GM23338 (cell line): ENCODE results near the gene RAP2A. TPM values are rescaled to one million over a fixed set of nuclear protein-coding genes. Genes with fewer than 3 reads are reported as not detected.

Experiments used
- ATAC-seq: fragments of 200-7000 bp; cut with Tn5 transposase; 3 replicates; pipeline ENCODE4 v1.9.1; 2020
- DNase-seq: peaks from one replicate; pipeline ENCODE4 v3.0.0-alpha.2; 2015; ENCODE audit warnings: low spot score
- H2AFZ ChIP-seq: fragments of 200-600 bp; sonication (generic); 2 replicates; pipeline ENCODE4 v1.8.0; 2016; ENCODE audit warnings: antibody characterized with exemption, mild to moderate bottlenecking, moderate library complexity
- H3F3A ChIP-seq: fragments of 200-600 bp; sonication (generic); replicated peaks from 2 replicates; pipeline ENCODE4 v1.8.0; 2017; ENCODE audit warnings: antibody characterized with exemption, mixed run types, low read depth
- H3K27ac ChIP-seq: fragments of 200-600 bp; sonication (generic); 2 replicates; pipeline ENCODE4 v1.6.1; 2016; ENCODE audit warnings: low read depth
- H3K27me3 ChIP-seq: fragments of 200-600 bp; sonication (generic); 2 replicates; pipeline ENCODE4 v1.8.0; 2016; ENCODE audit warnings: mild to moderate bottlenecking, mixed run types, moderate library complexity; ENCODE audit not compliant: insufficient read depth
- H3K36me3 ChIP-seq: fragments of 200-600 bp; sonication (generic); 2 replicates; pipeline ENCODE4 v1.8.0; 2016; ENCODE audit warnings: mild to moderate bottlenecking; ENCODE audit not compliant: insufficient read depth
- H3K4me1 ChIP-seq: fragments of 200-600 bp; sonication (generic); 2 replicates; pipeline ENCODE4 v1.8.0; 2016; ENCODE audit warnings: mild to moderate bottlenecking, moderate library complexity; ENCODE audit not compliant: insufficient read depth
- H3K4me2 ChIP-seq: fragments of 200-600 bp; sonication (generic); 2 replicates; pipeline ENCODE4 v1.7.1; 2017; ENCODE audit warnings: mixed run types
- H3K4me3 ChIP-seq: fragments of 200-600 bp; sonication (generic); 2 replicates; pipeline ENCODE4 v1.6.1; 2016; ENCODE audit warnings: mixed run types
- H3K79me2 ChIP-seq: fragments of 200-600 bp; sonication (generic); replicated peaks from 2 replicates; pipeline ENCODE4 v1.8.0; 2017; ENCODE audit warnings: mild to moderate bottlenecking; ENCODE audit not compliant: insufficient read depth
- H3K9me2 ChIP-seq: fragments of 200-600 bp; sonication (generic); 2 replicates; pipeline ENCODE4 v1.8.0; 2017; ENCODE audit not compliant: insufficient read depth
- H4K20me1 ChIP-seq: fragments of 200-600 bp; sonication (generic); replicated peaks from 2 replicates; pipeline ENCODE4 v1.8.0; 2017; ENCODE audit warnings: mild to moderate bottlenecking; ENCODE audit not compliant: insufficient read depth
- H3K27ac Mint-ChIP-seq: 2 replicates; pipeline ENCODE4 v1.8.0; 2020; ENCODE audit warnings: inconsistent platforms, mild to moderate bottlenecking, moderate library complexity, mixed read lengths
- H3K27me3 Mint-ChIP-seq: 3 replicates; pipeline ENCODE4 v1.8.0; 2022; ENCODE audit warnings: low read depth, mild to moderate bottlenecking, moderate library complexity, mixed read lengths, inconsistent platforms; ENCODE audit not compliant: insufficient read depth, poor library complexity
- H3K36me3 Mint-ChIP-seq: 3 replicates; pipeline ENCODE4 v1.8.0; 2021; ENCODE audit warnings: low read depth, mild to moderate bottlenecking, inconsistent platforms, moderate library complexity, mixed read lengths
- H3K4me1 Mint-ChIP-seq: 3 replicates; pipeline ENCODE4 v1.8.0; 2020; ENCODE audit warnings: mild to moderate bottlenecking, inconsistent platforms, mixed read lengths
- H3K4me3 Mint-ChIP-seq: 3 replicates; pipeline ENCODE4 v1.8.0; 2021; ENCODE audit warnings: moderate library complexity, mild to moderate bottlenecking, inconsistent platforms, mixed read lengths
- H3K9me3 Mint-ChIP-seq: 3 replicates; pipeline ENCODE4 v1.8.0; 2020; ENCODE audit warnings: moderate library complexity, mild to moderate bottlenecking, inconsistent platforms, mixed read lengths
- CREB1 ChIP-seq: fragments of 250-450 bp; sonication (Bioruptor Pico); IDR thresholded peaks from 2 replicates; pipeline ENCODE4 v1.5.0; 2020; ENCODE audit warnings: low read depth, mild to moderate bottlenecking, moderate library complexity
- EZH2 ChIP-seq: fragments of 200-600 bp; sonication (generic); IDR thresholded peaks from one replicate; pipeline ENCODE4 v1.8.0; 2017; ENCODE audit warnings: antibody characterized with exemption, mild to moderate bottlenecking, low read depth; ENCODE audit not compliant: unreplicated experiment
- EZH2phosphoT487 ChIP-seq: fragments of 200-600 bp; sonication (generic); IDR thresholded peaks from one replicate; pipeline ENCODE4 v1.8.1; 2018; ENCODE audit warnings: antibody characterized with exemption; ENCODE audit not compliant: unreplicated experiment
- JUNB ChIP-seq: IDR thresholded peaks from one replicate; pipeline ENCODE4 v1.6.1; 2016; ENCODE audit warnings: antibody characterized with exemption; ENCODE audit not compliant: unreplicated experiment
- NANOG ChIP-seq: IDR thresholded peaks from 2 replicates; pipeline ENCODE4 v1.6.1; 2016; ENCODE audit warnings: antibody characterized with exemption, borderline replicate concordance
- REST ChIP-seq: IDR thresholded peaks from one replicate; pipeline ENCODE4 v1.6.1; 2018; ENCODE audit warnings: antibody characterized with exemption; ENCODE audit not compliant: unreplicated experiment
- STAT1 ChIP-seq: IDR thresholded peaks from one replicate; pipeline ENCODE4 v1.6.1; 2016; ENCODE audit warnings: antibody characterized with exemption; ENCODE audit not compliant: unreplicated experiment
- ZNF331 ChIP-seq: fragments of 250-450 bp; sonication (Bioruptor Pico); IDR thresholded peaks from 2 replicates; pipeline ENCODE4 v1.5.0; 2020; ENCODE audit warnings: low read depth, mild to moderate bottlenecking, moderate library complexity
- polyA plus RNA-seq: library from polyadenylated mRNA; unstranded; fragments of >200 nt; fragmentation: Nextera tagmentation; extraction: Ambion mirVana; gene quantifications from 2 replicates; pipeline ENCODE4 v1.2.1, GENCODE V29; 2016
- total RNA-seq: library from RNA; depleted of rRNA; stranded (reverse); fragments of >200 nt; shearing (Covaris generic); gene quantifications from 2 replicates; pipeline ENCODE4 v1.2.3, GENCODE V29; 2014
- TF ChIP-seq, protein P1 (sequence below), 2 experiments: fragments of 200-600 bp in 1 of 2; sonication (generic) in 1 of 2; conservative IDR thresholded peaks; 2 replicates each; pipeline versions ENCODE4 v1.5.1 to v1.6.1; 2016 to 2017; ENCODE audit warnings: antibody characterized with exemption in 2 of 2, low read depth in 2 of 2, mild to moderate bottlenecking in 2 of 2, moderate library complexity in 1 of 2

RAP2A gene
- total and polyA plus RNA-seq, 2 experiments from 2014 or later: 10.4 to 35.3 TPM

DNA sequence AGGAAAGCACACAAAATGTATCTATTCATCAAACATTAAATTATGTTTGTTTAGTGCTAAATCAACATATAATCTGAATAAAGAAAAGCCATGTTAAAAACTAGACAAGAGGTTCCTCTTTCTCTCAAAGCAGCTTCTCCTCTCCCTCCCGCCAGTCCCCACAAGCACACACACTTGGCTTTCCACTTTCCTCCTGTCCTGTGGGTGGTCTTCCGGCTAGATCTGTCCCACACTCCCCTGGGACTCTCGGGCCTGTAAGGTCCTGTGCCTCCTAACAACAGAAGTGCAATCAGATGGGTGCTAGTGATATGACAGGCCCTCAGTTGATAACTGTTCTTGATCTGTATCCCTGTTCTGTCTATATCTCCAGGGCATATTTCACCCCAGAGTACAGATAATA lies 45.6 kb upstream of the RAP2A start:
- peaks cover 7% of the 10 kb centered on the region for H3K9me2 ChIP-seq
- H3K4me1 ChIP-seq: peaks cover 4% of the 10 kb centered on the region; the same call in 1 of the 2 replicates
- no peak for TF ChIP-seq JUNB
- TF ChIP-seq REST: no peak
- TF ChIP-seq STAT1: no peak
- H3F3A ChIP-seq: no peaks in the 10 kb centered on the region
- Mint-ChIP-seq H3K9me3 (no peaks in the 10 kb centered on the region; the same call in 2 of the 3 replicates), H3K27ac (no peak overlapping the region), H3K36me3 (no peaks in the 10 kb centered on the region), H3K27me3 (no peaks in the 10 kb centered on the region), H3K4me3 (no peak overlapping the region), H3K4me1 (no peaks in the 10 kb centered on the region)
- ATAC-seq (no peak), DNase-seq (no peak)
- no peak overlapping the region for H3K4me3 ChIP-seq
- H2AFZ ChIP-seq: no peak overlapping the region
- H3K4me2 ChIP-seq: no peak overlapping the region
- no peak overlapping the region for H3K27ac ChIP-seq
- H4K20me1 ChIP-seq: no peaks in the 10 kb centered on the region
- no peaks in the 10 kb centered on the region for H3K36me3 ChIP-seq
- no peaks in the 10 kb centered on the region for H3K27me3 ChIP-seq
- no peaks in the 10 kb centered on the region for H3K79me2 ChIP-seq

DNA sequence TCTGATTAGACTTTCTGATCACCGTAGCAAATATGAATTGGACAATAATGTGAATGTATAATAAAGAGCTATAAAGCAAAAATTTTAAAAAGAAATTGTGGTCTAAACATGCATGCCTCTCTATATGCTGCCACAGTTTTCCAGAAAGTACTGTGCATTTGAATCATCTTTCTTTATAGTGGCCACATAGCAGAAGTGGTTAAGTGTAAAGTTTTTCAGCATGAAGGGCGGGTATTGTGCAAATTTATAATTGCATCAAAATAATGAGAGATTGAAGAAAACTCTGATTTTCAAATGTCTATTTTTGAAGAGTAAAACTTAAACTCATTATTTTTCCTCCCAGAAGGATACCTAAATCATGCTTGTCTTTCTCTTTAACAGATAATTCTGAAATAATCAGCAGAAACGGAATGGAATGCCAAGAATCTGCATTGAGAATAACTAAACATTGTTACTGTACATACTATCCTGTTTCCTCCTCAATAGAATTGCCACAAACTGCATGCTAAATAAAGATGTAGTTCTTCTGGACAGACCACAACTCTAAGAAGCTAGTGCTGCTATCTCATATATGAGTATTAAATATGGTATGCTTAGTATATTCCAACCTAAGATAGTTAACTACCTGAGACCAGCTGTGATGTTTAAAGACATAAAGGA lies 42.9 kb upstream of the RAP2A start:
- no peaks in the 10 kb centered on the region for H3K27me3 Mint-ChIP-seq
- H3K27ac Mint-ChIP-seq: 0 out of 2 replicates have a peak overlapping the region, but pooled peaks have one; percentile 59
- no peaks in the 10 kb centered on the region for H3K79me2 ChIP-seq
- H3K4me3 ChIP-seq: no peak overlapping the region
- no peaks in the 10 kb centered on the region for H4K20me1 ChIP-seq
- H3K4me1 ChIP-seq: peaks cover 4% of the 10 kb centered on the region; the same call in 1 of the 2 replicates
- H3K4me3 Mint-ChIP-seq: no peak overlapping the region
- no peaks in the 10 kb centered on the region for H3K27me3 ChIP-seq
- H3K9me3 Mint-ChIP-seq: no peaks in the 10 kb centered on the region; the same call in 2 of the 3 replicates
- H3F3A ChIP-seq: no peaks in the 10 kb centered on the region
- no peaks in the 10 kb centered on the region for H3K4me1 Mint-ChIP-seq
- H3K36me3 ChIP-seq: no peaks in the 10 kb centered on the region
- no peak overlapping the region for H3K4me2 ChIP-seq
- no peak overlapping the region for H2AFZ ChIP-seq
- ATAC-seq: no peak
- no peaks in the 10 kb centered on the region for H3K36me3 Mint-ChIP-seq
- H3K9me2 ChIP-seq: peaks cover 4% of the 10 kb centered on the region
- no peak overlapping the region for H3K27ac ChIP-seq
- DNase-seq: no peak
- no peak for TF ChIP-seq NANOG
- TF ChIP-seq CREB1 (CRISPR knock-in tag): no peak
- TF ChIP-seq ZNF331 (CRISPR knock-in tag): no peak
- no peak for TF ChIP-seq STAT1
- no peak for TF ChIP-seq REST
- TF ChIP-seq, protein P1, sequence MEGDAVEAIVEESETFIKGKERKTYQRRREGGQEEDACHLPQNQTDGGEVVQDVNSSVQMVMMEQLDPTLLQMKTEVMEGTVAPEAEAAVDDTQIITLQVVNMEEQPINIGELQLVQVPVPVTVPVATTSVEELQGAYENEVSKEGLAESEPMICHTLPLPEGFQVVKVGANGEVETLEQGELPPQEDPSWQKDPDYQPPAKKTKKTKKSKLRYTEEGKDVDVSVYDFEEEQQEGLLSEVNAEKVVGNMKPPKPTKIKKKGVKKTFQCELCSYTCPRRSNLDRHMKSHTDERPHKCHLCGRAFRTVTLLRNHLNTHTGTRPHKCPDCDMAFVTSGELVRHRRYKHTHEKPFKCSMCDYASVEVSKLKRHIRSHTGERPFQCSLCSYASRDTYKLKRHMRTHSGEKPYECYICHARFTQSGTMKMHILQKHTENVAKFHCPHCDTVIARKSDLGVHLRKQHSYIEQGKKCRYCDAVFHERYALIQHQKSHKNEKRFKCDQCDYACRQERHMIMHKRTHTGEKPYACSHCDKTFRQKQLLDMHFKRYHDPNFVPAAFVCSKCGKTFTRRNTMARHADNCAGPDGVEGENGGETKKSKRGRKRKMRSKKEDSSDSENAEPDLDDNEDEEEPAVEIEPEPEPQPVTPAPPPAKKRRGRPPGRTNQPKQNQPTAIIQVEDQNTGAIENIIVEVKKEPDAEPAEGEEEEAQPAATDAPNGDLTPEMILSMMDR (conservative IDR thresholded peaks at IDR 0.05; ENCODE audit: low read depth in 2 of 2): no peak
- no peak for TF ChIP-seq EZH2phosphoT487
- no peak for TF ChIP-seq EZH2
